Activated CD4-positive, alpha-beta T cell treated with anti-CD3 and anti-CD28 coated beads, Interleukin-2, amount 50 U/mL, for 4 hours (primary cell): ENCODE results near the gene TTC33.
A peak's percentile ranks its signal among the peaks of the same experiment; 100 is the strongest.
"Not testable (repeated sequence)": the region's sequence is repeated elsewhere in the genome, so short reads cannot be mapped to it uniquely, and the experiment has no call there.

ENCODE experiments used
- DNase-seq, 2 experiments: peaks; one replicate each; pipeline ENCODE4 v3.0.0-alpha.2; 2020

TTC33 gene

DNA sequence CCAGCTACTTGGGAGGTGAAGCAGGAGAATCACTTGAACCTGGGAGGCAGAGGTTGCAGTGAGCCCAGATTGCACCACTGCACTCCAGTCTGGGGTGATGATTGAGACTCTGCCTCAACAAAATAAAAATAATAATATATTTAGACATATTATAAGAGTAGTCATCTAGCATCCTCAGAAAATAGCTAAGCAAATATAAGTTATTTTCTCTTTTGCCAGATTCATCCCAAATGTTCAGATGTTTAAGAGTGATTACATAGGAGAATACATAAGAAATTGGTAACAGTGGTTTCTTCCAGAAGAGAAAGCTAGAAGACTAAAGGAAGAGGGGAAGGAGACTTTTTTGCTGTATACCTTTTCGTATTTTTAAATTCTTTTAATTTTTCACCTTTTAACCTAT, 22.4 kb upstream of the TTC33 start:
- no peak for DNase-seq

DNA sequence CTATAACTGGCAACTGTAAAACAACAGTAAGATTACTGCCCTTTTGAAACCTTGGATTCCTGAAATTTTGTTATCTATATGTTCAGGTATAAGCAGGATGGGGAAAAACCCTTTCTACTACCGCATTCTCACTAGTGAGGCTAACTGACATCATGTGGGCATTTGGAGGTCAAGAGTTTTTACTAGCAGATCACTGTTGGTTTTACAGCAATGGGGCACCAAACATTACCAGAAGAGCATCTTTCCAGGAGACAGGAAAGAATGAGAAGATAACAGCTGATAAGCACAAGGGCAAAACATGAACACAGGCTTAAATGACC, 20.9 kb upstream of the TTC33 start:
- DNase-seq, result no peak

GRCh38 chr5:40775846-40776657, 20.3 kb upstream of the TTC33 start:
- no peak for DNase-seq

- DNase-seq, result no peak
Measured at GRCh38 chr5:40775085-40775845, 19.5 kb upstream of the TTC33 start.

GRCh38 chr5:40774623-40775022, 18.9 kb upstream of the TTC33 start:
- no peak for DNase-seq

- DNase-seq, result no peak
Measured at GRCh38 chr5:40770764-40771163, 15.0 kb upstream of the TTC33 start.

- no peak for DNase-seq
Measured at GRCh38 chr5:40762705-40763104, 6.9 kb upstream of the TTC33 start.

- no peak for DNase-seq
Measured at GRCh38 chr5:40757400-40757799, 1.6 kb upstream of the TTC33 start.

DNA sequence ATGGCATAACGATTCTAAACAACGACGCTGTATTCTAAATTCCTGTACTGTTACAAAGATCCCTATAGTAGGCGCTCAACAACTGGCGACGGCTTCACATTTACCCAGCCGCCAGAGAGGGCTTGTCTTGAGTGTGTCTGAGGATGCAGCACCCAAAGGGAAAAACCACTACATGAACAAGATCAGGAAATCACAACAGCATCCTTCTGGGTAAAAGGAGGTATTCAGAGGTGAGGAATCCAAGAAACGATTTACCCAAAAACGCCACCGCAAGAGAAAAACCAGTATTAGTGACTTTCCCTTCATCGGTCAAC, 711 bp downstream of the TTC33 start:
- DNase-seq, result peak; percentile 56 to 58

DNA sequence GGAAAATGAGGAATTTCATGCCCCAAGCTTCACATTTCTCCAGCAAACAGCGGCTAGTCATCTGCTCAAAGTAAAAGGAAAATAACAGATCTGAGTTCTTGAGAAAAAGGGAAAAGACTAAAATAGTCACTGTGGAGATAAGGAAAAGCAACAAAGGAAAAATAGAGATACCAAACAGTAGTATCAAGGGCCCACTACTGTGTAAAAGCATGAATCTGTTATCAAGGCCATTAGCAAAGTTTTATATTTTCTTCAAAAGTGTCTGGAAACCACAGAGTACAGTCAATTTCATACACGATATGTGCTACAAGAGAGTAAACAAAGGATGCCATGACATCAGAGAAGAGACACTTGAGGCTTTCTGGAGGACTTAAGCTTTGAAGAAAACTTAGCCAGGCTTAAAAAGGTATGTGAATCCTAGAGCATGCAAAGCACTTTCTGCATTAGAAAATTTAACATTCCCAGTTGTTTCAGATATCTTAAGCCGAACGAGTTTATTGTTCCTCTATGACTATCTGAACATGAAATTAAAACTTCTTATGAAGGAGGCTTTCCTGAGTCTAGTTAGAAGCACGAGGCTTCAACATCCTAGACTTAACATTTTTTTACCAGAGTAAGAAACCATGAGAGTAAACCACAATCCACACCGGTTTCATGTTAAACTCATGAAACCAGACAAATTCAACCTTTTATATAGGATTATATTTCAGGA, 1.2 kb downstream of the TTC33 start:
- DNase-seq, result no peak

DNA sequence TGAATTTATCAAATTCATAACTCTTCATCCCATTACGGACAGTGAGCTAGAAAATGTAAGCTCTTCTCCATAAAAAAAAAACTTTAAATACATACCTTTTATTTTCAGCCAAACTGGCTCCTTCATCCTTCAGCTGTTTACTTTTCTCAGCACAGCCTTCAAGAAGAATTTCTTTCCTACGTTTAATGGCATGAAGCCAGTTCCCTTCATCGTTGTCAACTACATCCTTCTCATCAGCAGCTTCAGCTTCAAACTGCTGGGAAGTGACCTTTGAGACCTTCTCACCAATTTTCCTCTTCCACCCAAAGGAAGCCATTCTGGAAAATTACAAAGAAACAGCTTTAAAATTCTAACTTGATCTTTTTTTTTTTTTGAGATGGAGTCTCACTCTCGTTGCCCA, 9.1 kb downstream of the TTC33 start:
- DNase-seq, result no peak

GRCh38 chr5:40743771-40744170, 12.0 kb downstream of the TTC33 start:
- no peak for DNase-seq

GRCh38 chr5:40738502-40738901, 17.3 kb downstream of the TTC33 start:
- no peak for DNase-seq

DNA sequence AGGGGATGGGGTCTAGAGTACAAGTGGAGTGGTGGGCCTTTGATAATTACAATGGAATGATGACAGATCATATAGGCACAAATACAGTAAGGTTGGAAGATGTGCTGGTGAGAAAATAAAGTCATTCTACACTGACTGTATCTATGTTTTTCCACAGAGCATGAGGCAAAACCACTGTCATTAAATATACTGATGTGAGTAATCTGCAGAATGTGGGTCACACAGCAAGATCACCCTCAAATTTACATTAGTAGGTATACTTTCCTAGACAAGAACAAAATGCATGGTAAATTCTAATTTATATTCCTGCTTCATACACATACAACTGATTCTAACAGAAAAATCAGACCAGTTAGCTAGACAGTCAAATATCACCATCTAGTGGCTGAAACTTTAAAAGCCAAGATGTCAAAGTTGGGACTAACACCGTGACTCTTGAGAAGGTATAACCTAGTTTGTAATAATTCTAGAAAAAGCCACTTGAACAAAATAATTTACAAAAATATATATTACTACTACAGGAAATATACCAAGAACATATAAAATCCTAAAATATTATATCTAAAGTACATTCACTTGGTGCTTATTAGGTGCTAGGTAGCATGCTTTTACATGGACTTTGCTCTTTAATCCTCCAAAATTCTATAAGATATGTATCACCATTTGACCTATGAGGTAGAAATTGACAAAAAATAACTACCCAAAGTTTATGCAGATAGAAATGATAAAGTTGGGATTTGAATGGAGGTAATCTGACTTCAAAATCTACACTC, 19.5 kb downstream of the TTC33 start:
- no peak for DNase-seq

- no peak for DNase-seq
Measured at GRCh38 chr5:40735609-40736008, 20.2 kb downstream of the TTC33 start.

DNA sequence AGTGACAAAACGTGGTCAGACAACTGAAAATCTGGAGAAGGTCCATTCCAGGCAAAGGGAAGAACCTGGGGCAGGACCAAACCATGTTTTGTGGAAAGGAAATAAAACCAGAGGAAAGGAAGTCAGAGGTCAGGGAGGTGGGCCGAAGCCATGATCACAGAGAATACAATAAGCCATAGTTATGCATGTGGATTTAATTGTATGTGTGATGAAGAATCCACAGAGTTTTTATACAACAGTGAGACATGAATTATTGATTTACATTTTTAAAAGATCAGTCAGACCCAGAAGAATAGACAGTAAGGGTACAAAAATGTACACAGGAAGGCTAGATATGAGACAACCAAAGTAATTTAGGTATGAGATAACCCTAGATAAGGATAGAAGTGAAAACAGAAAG, 20.8 kb downstream of the TTC33 start:
- no peak for DNase-seq

DNA sequence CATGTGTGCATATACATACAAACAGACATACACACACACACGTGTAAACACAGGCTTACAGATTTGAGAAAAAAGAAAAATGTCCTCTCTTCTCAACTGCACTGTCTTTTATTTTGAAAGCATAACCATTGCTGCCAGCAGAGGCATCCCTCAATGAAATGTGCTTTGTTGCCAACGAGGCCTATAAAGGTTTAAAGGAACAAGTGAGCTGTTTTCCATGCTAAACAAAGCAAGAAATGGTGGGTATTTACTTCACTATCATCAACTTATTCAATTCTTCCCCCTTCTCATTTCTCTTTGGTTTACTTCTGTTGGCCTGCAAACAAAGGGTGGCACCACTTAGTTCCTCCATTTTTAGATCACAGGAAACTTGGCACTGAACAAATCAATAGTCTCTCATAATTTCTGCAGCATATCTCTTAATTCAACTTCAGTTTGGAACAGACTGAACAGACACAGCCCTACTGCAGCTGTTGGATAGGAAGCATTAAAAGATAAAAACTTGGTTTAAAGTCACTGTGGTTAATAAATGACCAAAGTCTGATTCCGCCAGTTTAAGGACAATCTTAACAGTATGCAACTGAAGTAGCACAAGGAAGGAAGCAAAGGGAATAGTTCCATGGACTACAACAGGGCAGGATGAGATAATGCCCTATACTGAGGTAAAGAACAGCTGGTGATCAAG, 21.7 kb downstream of the TTC33 start:
- DNase-seq, result no peak

DNA sequence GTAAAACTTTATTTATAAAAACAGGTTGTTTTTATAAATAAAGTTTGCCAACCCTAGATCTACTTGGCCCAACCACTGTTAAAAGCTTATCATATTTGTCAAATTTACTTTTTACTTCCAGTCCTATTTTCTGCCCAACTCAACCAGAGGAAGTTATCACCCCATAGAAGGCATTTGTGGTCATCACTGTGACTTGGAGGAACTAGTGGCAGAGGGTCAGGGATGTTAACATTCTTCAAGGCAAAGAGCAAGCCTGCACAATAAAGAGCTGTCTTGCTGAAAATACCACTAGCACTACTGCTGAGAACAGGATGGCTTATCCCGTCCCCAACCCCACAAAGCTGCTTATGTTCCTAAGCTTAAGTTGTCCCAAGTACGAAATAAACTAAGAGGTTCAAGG, 22.3 kb downstream of the TTC33 start:
- DNase-seq, result no peak

DNA sequence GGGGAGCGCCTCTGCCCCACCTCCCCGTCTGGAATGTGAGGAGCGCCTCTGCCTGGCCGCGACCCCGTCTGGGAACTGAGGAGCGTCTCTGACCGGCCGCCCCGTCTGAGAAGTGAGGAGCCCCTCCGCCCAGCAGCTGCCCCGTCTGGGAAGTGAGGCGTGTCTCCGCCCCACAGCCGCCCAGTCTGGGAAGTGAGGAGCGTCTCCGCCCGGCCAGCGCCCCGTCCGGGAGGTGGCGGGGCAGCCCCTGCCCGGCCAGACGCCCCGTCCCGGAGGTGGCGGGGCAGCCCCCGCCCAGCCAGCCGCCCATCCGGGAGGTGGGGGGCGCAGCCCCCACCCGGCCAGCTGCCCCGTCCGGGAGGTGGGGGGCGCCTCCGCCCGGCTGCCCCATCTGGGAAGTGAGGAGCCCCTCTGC, 33.3 kb downstream of the TTC33 start:
- not testable (repeated sequence) for DNase-seq

- DNase-seq, result no peak
Measured at GRCh38 chr5:40720069-40720468, 35.7 kb downstream of the TTC33 start.

DNA sequence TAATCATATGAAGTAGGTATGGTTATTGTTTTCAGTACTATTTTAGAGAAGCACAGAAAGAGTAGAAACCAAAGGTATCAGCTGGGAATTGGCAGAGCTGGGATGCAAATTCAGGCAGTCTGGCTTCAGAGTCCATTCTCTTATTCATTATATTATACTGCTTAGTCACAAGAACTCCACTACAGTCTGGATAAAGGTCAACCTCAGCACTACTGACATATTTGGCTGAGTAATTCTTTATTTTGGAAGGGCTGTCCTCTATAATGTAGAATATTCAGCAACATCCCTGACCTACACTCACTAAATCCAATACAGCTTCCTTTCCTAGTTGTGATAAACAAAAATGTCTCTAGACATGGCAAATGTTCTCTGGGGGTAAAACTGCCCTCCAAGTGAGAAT, 38.5 kb downstream of the TTC33 start:
- no peak for DNase-seq

DNA sequence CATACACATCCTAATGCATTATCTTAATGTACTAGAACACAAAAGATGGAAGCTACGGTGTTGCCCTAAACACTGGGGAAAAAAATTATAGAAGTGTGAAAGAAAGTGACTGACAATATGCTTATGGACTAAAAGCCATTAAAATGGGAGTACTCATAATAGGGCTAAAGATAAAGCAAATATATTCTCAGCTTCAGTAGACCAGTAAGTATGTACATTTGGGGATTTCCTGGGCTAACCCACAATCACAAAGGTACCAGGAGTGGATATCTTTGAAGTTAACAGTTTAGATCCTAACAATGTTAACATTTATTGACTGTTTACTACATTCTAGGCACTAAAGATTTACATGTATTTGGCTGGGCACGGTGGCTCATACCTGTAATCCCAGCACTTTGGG, 39.2 kb downstream of the TTC33 start:
- DNase-seq, result no peak

DNA sequence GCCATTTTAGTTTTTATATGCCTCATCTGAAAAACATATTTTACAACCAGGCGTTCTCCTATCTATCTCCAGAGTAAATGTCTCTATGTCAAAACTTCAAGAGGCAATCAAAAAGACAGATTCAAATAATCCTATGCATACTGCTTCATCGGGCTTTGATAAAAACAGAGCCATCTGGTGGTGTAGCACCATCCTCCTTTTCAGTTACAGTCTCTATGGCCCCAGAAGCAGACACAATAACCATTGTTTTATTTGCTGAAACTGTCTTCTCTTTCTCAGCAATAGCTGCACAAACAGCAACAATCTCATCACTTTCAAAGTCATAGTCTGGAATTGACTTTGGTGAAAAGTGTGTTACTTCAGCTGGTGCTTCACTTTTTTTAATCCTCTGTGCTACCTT, 39.8 kb downstream of the TTC33 start:
- DNase-seq, result no peak
